Hepatocyte (in vitro differentiated cells): ENCODE measurements around the gene ZGRF1. TPM values are rescaled to one million over a fixed set of nuclear protein-coding genes. Genes with fewer than 3 reads are reported as not detected.

Source experiments
- DNase-seq: peaks from one replicate; pipeline ENCODE4 v3.0.0-alpha.2; 2016; ENCODE audit warnings: low spot score
- H2AFZ ChIP-seq: fragments of 200-600 bp; sonication (generic); 2 replicates; pipeline ENCODE4 v1.6.0; 2016; ENCODE audit warnings: antibody characterized with exemption, mild to moderate bottlenecking
- H3K27ac ChIP-seq: fragments of 200-600 bp; sonication (generic); 2 replicates; pipeline ENCODE4 v1.5.1; 2016; ENCODE audit warnings: mild to moderate bottlenecking
- H3K27me3 ChIP-seq: fragments of 200-600 bp; sonication (generic); 2 replicates; pipeline ENCODE4 v1.6.1; 2016
- H3K36me3 ChIP-seq: fragments of 200-600 bp; sonication (generic); replicated peaks from 2 replicates; pipeline ENCODE4 v1.5.1; 2016; ENCODE audit warnings: low read depth; ENCODE audit not compliant: insufficient read depth
- H3K4me1 ChIP-seq: fragments of 200-600 bp; sonication (generic); 2 replicates; pipeline ENCODE4 v1.5.1; 2016; ENCODE audit warnings: mild to moderate bottlenecking, moderate library complexity; ENCODE audit not compliant: insufficient read depth
- H3K4me2 ChIP-seq: fragments of 200-600 bp; sonication (generic); 2 replicates; pipeline ENCODE4 v1.6.0; 2016
- H3K4me3 ChIP-seq: fragments of 200-600 bp; sonication (generic); 2 replicates; pipeline ENCODE4 v1.5.1; 2016; ENCODE audit warnings: mild to moderate bottlenecking
- H3K79me2 ChIP-seq: fragments of 200-600 bp; sonication (generic); 2 replicates; pipeline ENCODE4 v1.6.0; 2017; ENCODE audit warnings: mild to moderate bottlenecking
- H3K9me2 ChIP-seq: fragments of 200-600 bp; sonication (generic); replicated peaks from 2 replicates; pipeline ENCODE4 v1.6.0; 2017; ENCODE audit warnings: mild to moderate bottlenecking; ENCODE audit not compliant: insufficient read depth
- H3K9me3 ChIP-seq: fragments of 200-600 bp; sonication (generic); 2 replicates; pipeline ENCODE4 v1.5.1; 2016; ENCODE audit warnings: low read depth, mild to moderate bottlenecking
- H4K20me1 ChIP-seq: fragments of 200-600 bp; sonication (generic); 2 replicates; pipeline ENCODE4 v1.6.0; 2016; ENCODE audit warnings: mild to moderate bottlenecking; ENCODE audit not compliant: insufficient read depth, poor library complexity, severe bottlenecking
- CTCF ChIP-seq: fragments of 200-600 bp; sonication (generic); IDR thresholded peaks from 2 replicates; pipeline ENCODE4 v1.5.1; 2016; ENCODE audit warnings: antibody characterized with exemption, mild to moderate bottlenecking; ENCODE audit not compliant: poor library complexity
- EZH2 ChIP-seq: fragments of 200-600 bp; sonication (generic); IDR thresholded peaks from 2 replicates; pipeline ENCODE4 v1.6.1; 2016; ENCODE audit warnings: antibody characterized with exemption, mild to moderate bottlenecking, borderline replicate concordance
- EZH2phosphoT487 ChIP-seq: fragments of 200-600 bp; sonication (generic); IDR thresholded peaks from one replicate; pipeline ENCODE4 v1.6.1; 2018; ENCODE audit warnings: antibody characterized with exemption, mild to moderate bottlenecking, low read depth, moderate library complexity; ENCODE audit not compliant: unreplicated experiment, severe bottlenecking
- WGBS: methylation state at CpG from one replicate; pipeline ENCODE4 v1.1.6; 2016; ENCODE audit warnings: low lambda C conversion rate; ENCODE audit errors: missing lambda C conversion rate; 5-methylcytosine and 5-hydroxymethylcytosine counted together
- polyA plus RNA-seq: library from polyadenylated mRNA; unstranded; fragments of >200 nt; fragmentation: Nextera tagmentation; extraction: Ambion mirVana; gene quantifications from 2 replicates; pipeline ENCODE4 v1.2.1, GENCODE V29; 2016
- total RNA-seq: library from RNA; depleted of rRNA; stranded (reverse); fragments of >200 nt; gene quantifications from 2 replicates; pipeline ENCODE4 v1.2.3, GENCODE V29; 2014

Gene ZGRF1
- total and polyA plus RNA-seq, 2 experiments from 2014 or later, result 1.2 to 9.9 TPM

- no peak for TF ChIP-seq CTCF
- TF ChIP-seq EZH2, result no peak
- no peak for TF ChIP-seq EZH2phosphoT487
- Histone ChIP-seq H3K4me1 (no peaks in the 10 kb centered on the region), H3K27me3 (no peaks in the 10 kb centered on the region), H3K9me2 (no peaks in the 10 kb centered on the region), H3K4me2 (no peak overlapping the region), H2AFZ (no peak overlapping the region), H3K79me2 (no peaks in the 10 kb centered on the region), H3K9me3 (no peaks in the 10 kb centered on the region), H3K4me3 (no peak overlapping the region), H4K20me1 (no peaks in the 10 kb centered on the region), H3K27ac (no peak overlapping the region), H3K36me3 (no peaks in the 10 kb centered on the region)
- 52% methylated on average over 3 of the region's 3 CpGs for WGBS
- DNase-seq, result no peak
Measured at GRCh38 chr4:112648263-112649054, 11.8 kb upstream of the ZGRF1 start.

- Histone ChIP-seq H3K4me1 (no peaks in the 10 kb centered on the region), H3K79me2 (peaks cover under 1% of the 10 kb centered on the region), H4K20me1 (no peaks in the 10 kb centered on the region), H3K36me3 (no peaks in the 10 kb centered on the region), H2AFZ (no peak overlapping the region), H3K4me2 (no peak overlapping the region), H3K9me2 (no peaks in the 10 kb centered on the region), H3K27ac (no peak overlapping the region), H3K27me3 (no peaks in the 10 kb centered on the region), H3K4me3 (no peak overlapping the region), H3K9me3 (no peaks in the 10 kb centered on the region)
- DNase-seq, result no peak
- TF ChIP-seq EZH2phosphoT487 (no peak), CTCF (no peak), EZH2 (no peak)
- 56% methylated on average over 3 of the region's 3 CpGs for WGBS
Measured at GRCh38 chr4:112647785-112648184, 11.1 kb upstream of the ZGRF1 start.

- Histone ChIP-seq H3K4me2 (no peak overlapping the region), H3K9me2 (no peaks in the 10 kb centered on the region), H2AFZ (no peak overlapping the region), H3K9me3 (no peaks in the 10 kb centered on the region), H4K20me1 (no peaks in the 10 kb centered on the region), H3K27ac (no peak overlapping the region), H3K36me3 (no peaks in the 10 kb centered on the region), H3K4me3 (no peak overlapping the region), H3K79me2 (peaks cover 6% of the 10 kb centered on the region), H3K27me3 (no peaks in the 10 kb centered on the region), H3K4me1 (no peaks in the 10 kb centered on the region)
- TF ChIP-seq CTCF (no peak), EZH2phosphoT487 (no peak), EZH2 (no peak)
- 61% methylated on average over 6 of the region's 6 CpGs for WGBS
- DNase-seq, result no peak
Measured at GRCh38 chr4:112646632-112647537, 10.2 kb upstream of the ZGRF1 start.
